NCI-H1105 (cell line): ENCODE data around the gene MGRN1.

Experiments used
- DNase-seq: peaks from one replicate; lab custom pipeline; 2025; lab: John Stamatoyannopoulos, UW

The MGRN1 gene

GRCh38 chr16:4675864-4676786, 51.5 kb downstream of the MGRN1 start:
- no peak for DNase-seq

- no peak for DNase-seq
Observed at GRCh38 chr16:4676831-4677230, 52.2 kb downstream of the MGRN1 start.

GRCh38 chr16:4677390-4677789, 52.8 kb downstream of the MGRN1 start:
- no peak for DNase-seq

GRCh38 chr16:4677994-4678393, 53.4 kb downstream of the MGRN1 start:
- no peak for DNase-seq

- no peak for DNase-seq
Observed at GRCh38 chr16:4678596-4678995, 54.0 kb downstream of the MGRN1 start.

- DNase-seq: no peak
Observed at GRCh38 chr16:4679156-4679849, 54.7 kb downstream of the MGRN1 start.

GRCh38 chr16:4679850-4680636, 55.4 kb downstream of the MGRN1 start:
- DNase-seq: no peak

GRCh38 chr16:4680673-4681470, 56.2 kb downstream of the MGRN1 start:
- no peak for DNase-seq

GRCh38 chr16:4681471-4682083, 57.0 kb downstream of the MGRN1 start:
- no peak for DNase-seq

- no peak for DNase-seq
Observed at GRCh38 chr16:4682084-4682591, 57.5 kb downstream of the MGRN1 start.

- DNase-seq: no peak
Observed at GRCh38 chr16:4682616-4683254, 58.1 kb downstream of the MGRN1 start.

- no peak for DNase-seq
Observed at GRCh38 chr16:4683255-4684057, 58.8 kb downstream of the MGRN1 start.

GRCh38 chr16:4684058-4684715, 59.6 kb downstream of the MGRN1 start:
- DNase-seq: no peak

- no peak for DNase-seq
Observed at GRCh38 chr16:4684763-4685162, 60.1 kb downstream of the MGRN1 start.

- no peak for DNase-seq
Observed at GRCh38 chr16:4685292-4685691, 60.7 kb downstream of the MGRN1 start.

- DNase-seq: no peak
Observed at GRCh38 chr16:4685776-4686496, 61.3 kb downstream of the MGRN1 start.

GRCh38 chr16:4686497-4687210, 62.0 kb downstream of the MGRN1 start:
- DNase-seq: no peak

GRCh38 chr16:4687416-4687815, 62.8 kb downstream of the MGRN1 start:
- no peak for DNase-seq
